HG02610 (cell line): ENCODE data around the gene HSPD1.

Experiments
- ATAC-seq: cut with Tn5 transposase; IDR thresholded peaks from one replicate; pipeline ENCODE4 v1.9.1; 2021; ENCODE audit warnings: mild to moderate bottlenecking, moderate library complexity; ENCODE audit not compliant: unreplicated experiment

Gene HSPD1

DNA sequence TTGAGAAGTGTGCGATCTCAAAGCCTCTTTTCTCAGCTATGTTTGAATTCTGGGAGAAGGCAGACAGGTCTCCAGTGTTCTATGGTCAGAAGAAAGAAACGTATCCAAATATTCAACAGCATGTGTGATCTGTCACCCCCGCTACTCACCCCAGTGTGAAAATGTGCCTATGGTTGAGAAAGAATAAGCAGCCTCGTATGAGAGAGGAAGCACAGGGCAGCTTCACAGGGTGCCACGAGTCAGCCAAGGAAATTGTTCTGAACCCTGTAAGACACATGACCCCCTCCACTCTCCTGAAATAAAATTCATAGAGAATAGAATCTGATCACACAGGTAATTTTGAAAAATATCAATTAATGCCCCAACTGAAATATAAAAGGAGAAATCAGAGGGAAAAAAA, 56.8 kb downstream of the HSPD1 start:
- no peak for ATAC-seq

DNA sequence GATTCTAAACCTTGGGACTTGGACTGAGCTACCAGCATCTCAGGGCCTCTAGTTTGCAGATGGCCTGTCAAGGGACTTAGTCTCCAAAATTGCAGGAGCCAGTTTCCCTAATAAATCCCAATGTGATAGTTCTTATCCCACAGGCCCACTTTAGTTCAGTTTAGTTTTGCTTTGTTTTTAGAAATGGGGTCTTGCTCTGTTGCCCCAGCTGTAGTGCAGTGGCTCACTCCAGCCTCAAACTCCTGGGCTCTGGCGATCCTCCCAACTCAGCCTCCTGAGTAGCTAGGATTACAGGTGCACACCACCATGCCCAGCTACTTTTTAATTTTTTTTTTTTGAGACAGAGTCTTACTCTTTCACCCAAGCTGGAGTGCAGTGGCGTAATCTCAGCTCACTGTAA, 62.3 kb downstream of the HSPD1 start:
- ATAC-seq = no peak
